ENCODE data around the gene BUB3. TPM values are rescaled to one million over a fixed set of nuclear protein-coding genes. Genes with fewer than 3 reads are reported as not detected.

The BUB3 gene
- total and polyA plus RNA-seq, 2 of the 8 experiments (the other 6 are each of a cell fraction or from before 2014, with no cell fraction given), result 183 to 207 TPM

- TF ChIP-seq E2F6 (IDR thresholded peaks at IDR 0.05) (no peak), SP2 (IDR thresholded peaks at IDR 0.05; ENCODE audit: low read length) (no peak), SIX5 (IDR thresholded peaks at IDR 0.05; ENCODE audit: low read depth, low read length) (no peak), USF2 (IDR thresholded peaks at IDR 0.05; ENCODE audit: low read length) (no peak), ZNF274 (IDR thresholded peaks at IDR 0.05; ENCODE audit: borderline replicate concordance, extremely low read depth, low read length) (no peak), RFX5 (IDR thresholded peaks at IDR 0.05; ENCODE audit: borderline replicate concordance, low read depth, low read length) (no peak)
- TF ChIP-seq, protein P1, sequence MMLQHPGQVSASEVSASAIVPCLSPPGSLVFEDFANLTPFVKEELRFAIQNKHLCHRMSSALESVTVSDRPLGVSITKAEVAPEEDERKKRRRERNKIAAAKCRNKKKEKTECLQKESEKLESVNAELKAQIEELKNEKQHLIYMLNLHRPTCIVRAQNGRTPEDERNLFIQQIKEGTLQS (IDR thresholded peaks at IDR 0.05; ENCODE audit: insufficient read depth, low read depth, low read length), result no peak
These were observed 46.3 kb downstream of the BUB3 start (continued) for GRCh38 chr10:123200531-123200930.

All from H1 (cell line).